Type B pancreatic cell (in vitro differentiated cells): ENCODE results near the gene SFSWAP. TPM values are rescaled to one million over a fixed set of nuclear protein-coding genes. Genes with fewer than 3 reads are reported as not detected.

Experiments used
- DNase-seq: peaks from one replicate; pipeline ENCODE4 v3.0.0; 2021; ENCODE audit warnings: mixed read lengths; ENCODE audit not compliant: unreplicated experiment; ENCODE audit errors: extremely low spot score
- H3K27ac Mint-ChIP-seq: 2 replicates; pipeline ENCODE4 v1.8.0; 2021; ENCODE audit warnings: mild to moderate bottlenecking, mixed read lengths
- H3K27me3 Mint-ChIP-seq: 2 replicates; pipeline ENCODE4 v1.8.0; 2021; ENCODE audit warnings: mixed read lengths
- H3K36me3 Mint-ChIP-seq: 2 replicates; pipeline ENCODE4 v1.8.0; 2021; ENCODE audit warnings: mixed read lengths
- H3K4me1 Mint-ChIP-seq: one replicate; pipeline ENCODE4 v1.8.0; 2021; ENCODE audit warnings: mixed read lengths; ENCODE audit not compliant: unreplicated experiment
- H3K4me3 Mint-ChIP-seq: 2 replicates; pipeline ENCODE4 v1.8.0; 2021; ENCODE audit warnings: mild to moderate bottlenecking, mixed read lengths
- H3K9me3 Mint-ChIP-seq: 2 replicates; pipeline ENCODE4 v1.8.0; 2021; ENCODE audit warnings: mixed read lengths
- total RNA-seq: library from RNA; stranded (reverse); gene quantifications from 2 replicates; pipeline ENCODE4 v1.2.1, GENCODE V29; 2021; ENCODE audit warnings: low replicate concordance
- TF ChIP-seq, protein P1 (sequence below): fragments of 200-600 bp; sonication (generic); conservative IDR thresholded peaks from 2 replicates; pipeline ENCODE4 v1.5.0; 2021; ENCODE audit warnings: antibody characterized with exemption, mild to moderate bottlenecking

The SFSWAP gene
- total RNA-seq, 1 donor from 2014 or later: 59.3 TPM

- DNase-seq: no peak
- Mint-ChIP-seq H3K4me1 (peaks cover 3% of the 10 kb centered on the region), H3K27me3 (no peaks in the 10 kb centered on the region), H3K9me3 (no peaks in the 10 kb centered on the region), H3K4me3 (no peak overlapping the region), H3K27ac (no peak overlapping the region), H3K36me3 (peaks cover 10% of the 10 kb centered on the region)
- TF ChIP-seq, protein P1, sequence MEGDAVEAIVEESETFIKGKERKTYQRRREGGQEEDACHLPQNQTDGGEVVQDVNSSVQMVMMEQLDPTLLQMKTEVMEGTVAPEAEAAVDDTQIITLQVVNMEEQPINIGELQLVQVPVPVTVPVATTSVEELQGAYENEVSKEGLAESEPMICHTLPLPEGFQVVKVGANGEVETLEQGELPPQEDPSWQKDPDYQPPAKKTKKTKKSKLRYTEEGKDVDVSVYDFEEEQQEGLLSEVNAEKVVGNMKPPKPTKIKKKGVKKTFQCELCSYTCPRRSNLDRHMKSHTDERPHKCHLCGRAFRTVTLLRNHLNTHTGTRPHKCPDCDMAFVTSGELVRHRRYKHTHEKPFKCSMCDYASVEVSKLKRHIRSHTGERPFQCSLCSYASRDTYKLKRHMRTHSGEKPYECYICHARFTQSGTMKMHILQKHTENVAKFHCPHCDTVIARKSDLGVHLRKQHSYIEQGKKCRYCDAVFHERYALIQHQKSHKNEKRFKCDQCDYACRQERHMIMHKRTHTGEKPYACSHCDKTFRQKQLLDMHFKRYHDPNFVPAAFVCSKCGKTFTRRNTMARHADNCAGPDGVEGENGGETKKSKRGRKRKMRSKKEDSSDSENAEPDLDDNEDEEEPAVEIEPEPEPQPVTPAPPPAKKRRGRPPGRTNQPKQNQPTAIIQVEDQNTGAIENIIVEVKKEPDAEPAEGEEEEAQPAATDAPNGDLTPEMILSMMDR: no peak
Measured at GRCh38 chr12:131779027-131779426, 68.1 kb downstream of the SFSWAP start.

- peaks cover 10% of the 10 kb centered on the region for H3K4me1 Mint-ChIP-seq
- DNase-seq: no peak
- no peak overlapping the region for H3K4me3 Mint-ChIP-seq
- H3K36me3 Mint-ChIP-seq: peaks cover 22% of the 10 kb centered on the region
- TF ChIP-seq, protein P1: no peak
- H3K27ac Mint-ChIP-seq: peak overlapping the region; percentile 39
- H3K27me3 Mint-ChIP-seq: no peaks in the 10 kb centered on the region
- H3K9me3 Mint-ChIP-seq: no peaks in the 10 kb centered on the region
Measured at GRCh38 chr12:131782061-131782460, 71.2 kb downstream of the SFSWAP start.

DNA sequence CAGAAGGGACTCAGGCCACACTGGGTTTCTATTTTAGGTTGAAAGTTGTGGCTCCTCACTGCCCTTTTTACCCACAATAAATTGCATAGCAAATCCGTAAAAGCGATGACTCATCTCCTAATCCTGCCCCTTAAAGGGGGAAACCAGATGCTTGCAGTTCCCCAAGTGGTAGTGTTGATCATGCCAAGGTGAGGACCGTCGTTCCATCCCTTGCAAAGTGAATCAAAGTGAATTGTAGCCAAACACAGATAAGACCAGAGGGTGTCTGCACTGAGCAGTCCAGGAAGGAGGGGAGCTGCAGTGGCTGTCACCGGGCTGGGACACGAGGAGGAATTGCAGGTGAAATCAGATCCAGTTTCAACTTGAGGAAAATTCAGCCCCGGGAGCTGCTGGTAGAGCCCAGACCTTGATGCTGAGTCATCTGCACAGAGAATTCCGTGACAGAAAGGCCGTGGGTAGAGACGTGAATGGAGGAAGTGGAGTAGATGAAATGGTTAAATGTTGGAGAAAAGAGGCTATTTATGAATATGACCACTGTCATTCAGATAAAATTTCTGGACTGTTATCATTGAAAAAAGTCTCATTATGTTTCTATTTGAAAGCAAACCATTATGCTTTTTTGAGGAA lies 73.1 kb downstream of the SFSWAP start:
- H3K27me3 Mint-ChIP-seq: no peaks in the 10 kb centered on the region
- peak overlapping the region; percentile 74 for H3K27ac Mint-ChIP-seq
- DNase-seq: no peak
- peaks cover 17% of the 10 kb centered on the region for H3K36me3 Mint-ChIP-seq
- H3K9me3 Mint-ChIP-seq: no peaks in the 10 kb centered on the region
- TF ChIP-seq, protein P1: no peak
- H3K4me3 Mint-ChIP-seq: no peak overlapping the region
- H3K4me1 Mint-ChIP-seq: peaks cover 10% of the 10 kb centered on the region

- Mint-ChIP-seq H3K4me3 (no peak overlapping the region), H3K27ac (no peak overlapping the region), H3K4me1 (peaks cover 10% of the 10 kb centered on the region), H3K9me3 (no peaks in the 10 kb centered on the region), H3K27me3 (no peaks in the 10 kb centered on the region), H3K36me3 (peaks cover 20% of the 10 kb centered on the region)
- TF ChIP-seq, protein P1: no peak
- no peak for DNase-seq
Measured at GRCh38 chr12:131784909-131785762, 74.2 kb downstream of the SFSWAP start.

DNA sequence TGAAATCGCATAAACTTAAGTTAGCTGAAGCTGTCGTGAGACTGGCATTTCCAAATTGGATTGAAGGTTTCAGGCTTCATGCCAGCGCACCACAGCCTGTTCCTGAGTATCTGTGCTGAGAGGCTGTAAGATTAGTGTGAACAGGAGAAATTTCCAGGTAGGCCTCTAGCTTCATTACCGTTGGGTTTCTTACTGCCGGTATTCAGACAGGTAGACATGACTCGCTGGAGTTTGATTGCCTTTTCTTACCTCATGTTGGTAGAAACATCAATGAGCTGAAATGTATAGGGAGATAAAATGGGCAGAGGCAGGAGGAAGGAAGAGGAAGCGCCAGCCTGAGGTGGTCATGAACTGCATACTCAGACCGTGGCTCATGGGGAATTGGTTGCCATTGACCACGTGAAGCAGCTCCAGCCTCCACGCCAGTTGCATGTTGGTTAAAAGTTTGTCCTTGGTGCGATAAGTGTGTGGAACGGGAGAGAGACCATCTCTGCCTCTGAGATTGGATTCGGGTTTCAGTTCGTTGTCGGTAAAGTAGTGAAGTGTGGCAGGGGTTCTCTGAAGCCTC lies 75.0 kb downstream of the SFSWAP start:
- Mint-ChIP-seq H3K36me3 (peaks cover 28% of the 10 kb centered on the region), H3K27ac (no peak overlapping the region)

More for the DNA sequence above, 75.0 kb downstream of the SFSWAP start:
- no peak for DNase-seq
- no peak overlapping the region for H3K4me3 Mint-ChIP-seq
- H3K4me1 Mint-ChIP-seq: peaks cover 10% of the 10 kb centered on the region
- H3K27me3 Mint-ChIP-seq: no peaks in the 10 kb centered on the region
- TF ChIP-seq, protein P1: no peak
- H3K9me3 Mint-ChIP-seq: no peaks in the 10 kb centered on the region
